Measurements from ENCODE around the gene BBS10. TPM values are rescaled to one million over a fixed set of nuclear protein-coding genes. Genes with fewer than 3 reads are reported as not detected.

The BBS10 gene
- 10 to 100 TPM; 10.4 to 21.6 (median 17.9) TPM for total RNA-seq

- Histone ChIP-seq H3K9me3 (no peaks in the 10 kb centered on the region), H3K36me3 (no peaks in the 10 kb centered on the region), H3K27me3 (no peaks in the 10 kb centered on the region), H3K27ac (replicated peaks in 1 of 4) (peak within 1 kb of the TSS; percentile 84 to 91 (median 88)), H3K4me1 (peaks cover 17 to 42% (median 32%) of the 10 kb centered on the region in 4 donors), H3K4me3 (peak within 1 kb of the TSS; percentile 69 to 80 (median 72))
- peak; percentile 97 for DNase-seq (ENCODE audit: extremely low spot score)
- intact Hi-C loops (cut with DNase I): loop anchor here (2.0 to 5.0 kb wide), 2 partner anchors 263 to 316 kb away; partner anchors contain the start of genes NAP1L1 and PHLDA1
- WGBS: 2% methylated on average over 34 of the region's 49 CpGs
- TF ChIP-seq POLR2A (IDR thresholded peaks at IDR 0.05; ENCODE audit: low read depth): no peak
- TF ChIP-seq EP300 (IDR thresholded peaks at IDR 0.05): no peak
- peak; percentile 75 to 83 for TF ChIP-seq POLR2AphosphoS5 (IDR thresholded peaks at IDR 0.05)
- peak; percentile 39 to 56 (median 45) for TF ChIP-seq CTCF (IDR thresholded peaks at IDR 0.05)
These were observed at the start of gene BBS10 for GRCh38 chr12:76348079-76348901. Gene BBS10, minus strand, starts transcription at chr12:76348415. Its CDS starts 57 bp downstream, at chr12:76348358.

DNA sequence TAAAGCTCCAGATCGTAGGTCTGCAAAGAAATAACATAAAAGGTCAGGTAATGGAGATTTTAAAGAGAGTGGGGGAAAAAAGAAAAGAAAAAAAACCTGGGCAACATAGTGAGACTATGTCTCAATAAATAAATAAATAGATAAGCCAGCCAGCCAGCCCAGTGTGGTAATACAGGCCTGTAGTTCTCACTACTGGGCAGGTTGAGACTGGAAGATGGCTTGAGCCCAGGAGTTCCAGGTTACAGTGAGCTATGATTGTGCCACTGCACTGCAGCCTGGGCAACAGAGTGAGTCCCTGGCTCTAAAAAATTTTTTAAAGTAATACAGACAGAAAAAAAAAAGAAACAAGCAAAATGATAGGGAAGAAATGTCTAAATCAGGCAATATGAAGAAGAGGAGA is 43.2 kb upstream of the BBS10 start:
- 100% methylated on average over 1 of the region's 1 CpG for WGBS
- Histone ChIP-seq H3K36me3 (peaks cover 12 to 71% (median 39%) of the 10 kb centered on the region in 4 donors), H3K4me1 (no peaks in the 10 kb centered on the region), H3K4me3 (no peak overlapping the region), H3K27me3 (no peaks in the 10 kb centered on the region), H3K9me3 (no peaks in the 10 kb centered on the region), H3K27ac (replicated peaks in 1 of 4) (no peak overlapping the region)
- no peak for DNase-seq (ENCODE audit: extremely low spot score)
- intact Hi-C loops (cut with DNase I): no loop called here
- TF ChIP-seq POLR2AphosphoS5 (IDR thresholded peaks at IDR 0.05) (no peak), EP300 (IDR thresholded peaks at IDR 0.05) (no peak), CTCF (IDR thresholded peaks at IDR 0.05) (no peak), POLR2A (IDR thresholded peaks at IDR 0.05; ENCODE audit: low read depth) (no peak)

- intact Hi-C loops (cut with DNase I): no loop called here
- TF ChIP-seq POLR2AphosphoS5 (IDR thresholded peaks at IDR 0.05) (no peak), EP300 (IDR thresholded peaks at IDR 0.05) (no peak), CTCF (IDR thresholded peaks at IDR 0.05) (no peak), POLR2A (IDR thresholded peaks at IDR 0.05; ENCODE audit: low read depth) (no peak)
- Histone ChIP-seq H3K27ac (replicated peaks in 1 of 4) (no peak overlapping the region), H3K36me3 (peaks cover 18 to 79% (median 48%) of the 10 kb centered on the region in 4 donors), H3K9me3 (no peaks in the 10 kb centered on the region), H3K27me3 (no peaks in the 10 kb centered on the region), H3K4me1 (no peaks in the 10 kb centered on the region), H3K4me3 (no peak overlapping the region)
- 88% methylated on average over 2 of the region's 2 CpGs for WGBS
- no peak for DNase-seq (ENCODE audit: extremely low spot score)
These were observed 39.4 kb upstream of the BBS10 start for GRCh38 chr12:76387614-76388013.

GRCh38 chr12:76384560-76384959 is 36.3 kb upstream of the BBS10 start:
- intact Hi-C loops (cut with DNase I): no loop called here
- no peaks in the 10 kb centered on the region for H3K9me3 ChIP-seq
- no peak overlapping the region for H3K4me3 ChIP-seq
- WGBS: 76% methylated on average over 2 of the region's 2 CpGs
- peaks cover 9 to 48% (median 31%) of the 10 kb centered on the region in 4 donors for H3K36me3 ChIP-seq
- no peaks in the 10 kb centered on the region for H3K4me1 ChIP-seq
- TF ChIP-seq EP300 (IDR thresholded peaks at IDR 0.05) (no peak), POLR2AphosphoS5 (IDR thresholded peaks at IDR 0.05) (no peak), CTCF (IDR thresholded peaks at IDR 0.05) (no peak), POLR2A (IDR thresholded peaks at IDR 0.05; ENCODE audit: low read depth) (no peak)
- no peaks in the 10 kb centered on the region for H3K27me3 ChIP-seq
- no peak overlapping the region for H3K27ac ChIP-seq (replicated peaks in 1 of 4)
- DNase-seq (ENCODE audit: extremely low spot score): no peak

Measured in esophagus muscularis mucosa (tissue), 4 donors.